OCI-LY3 (cell line): ENCODE data around the gene STMN3.

Source experiments
- H2AFZ ChIP-seq: fragments of 200-600, 300-600 bp; shearing (Covaris generic); 2 replicates; pipeline ENCODE4 v1.6.0; 2014; ENCODE audit warnings: antibody characterized with exemption, low read depth, low read length
- H3K27ac ChIP-seq: fragments of 200-600, 300-600 bp; sonication (generic); 2 replicates; pipeline ENCODE4 v1.5.1; 2014; ENCODE audit warnings: mild to moderate bottlenecking, low read length, moderate library complexity, mixed read lengths
- H3K27me3 ChIP-seq: fragments of 200-600, 300-600 bp; sonication (generic); 2 replicates; pipeline ENCODE4 v1.6.1; 2014; ENCODE audit warnings: low read depth, low read length, mixed read lengths
- H3K36me3 ChIP-seq: fragments of 200-600, 300-600 bp; sonication (generic); replicated peaks from 2 replicates; pipeline ENCODE3; 2014; ENCODE audit warnings: low read depth, low read length, mixed read lengths
- H3K4me1 ChIP-seq: fragments of 300-600, 200-600 bp; sonication (generic); 2 replicates; pipeline ENCODE4 v1.6.1; 2014; ENCODE audit warnings: low read length, mixed read lengths
- H3K4me2 ChIP-seq: fragments of 200-600, 300-600 bp; sonication (generic); 2 replicates; pipeline ENCODE4 v1.6.1; 2014; ENCODE audit warnings: low read length, mixed read lengths
- H3K4me3 ChIP-seq: fragments of 300-600, 200-600 bp; sonication (generic); 2 replicates; pipeline ENCODE4 v1.5.1; 2014; ENCODE audit warnings: antibody characterized with exemption, mild to moderate bottlenecking, low read length, moderate library complexity
- H3K79me2 ChIP-seq: fragments of 300-600, 200-600 bp; shearing (Covaris generic); 2 replicates; pipeline ENCODE4 v1.6.1; 2014; ENCODE audit warnings: mild to moderate bottlenecking, low read length, mixed read lengths
- H3K9ac ChIP-seq: fragments of 300-600, 200-600 bp; shearing (Covaris generic); 2 replicates; pipeline ENCODE4 v1.6.0; 2014; ENCODE audit warnings: mild to moderate bottlenecking, low read length, moderate library complexity
- H3K9me3 ChIP-seq: fragments of 200-600, 300-600 bp; shearing (Covaris generic); 2 replicates; pipeline ENCODE4 v1.6.1; 2014; ENCODE audit warnings: low read length, mixed read lengths; ENCODE audit not compliant: insufficient read depth
- H4K20me1 ChIP-seq: fragments of 200-600, 300-600 bp; sonication (generic); 2 replicates; pipeline ENCODE4 v1.6.1; 2016; ENCODE audit warnings: low read length, mixed read lengths; ENCODE audit not compliant: insufficient read depth
- CTCF ChIP-seq: fragments of 200-600, 300-600 bp; sonication (generic); IDR thresholded peaks from 2 replicates; pipeline ENCODE4 v1.5.1; 2014; ENCODE audit warnings: antibody characterized with exemption, low read length, low read depth
- EZH2phosphoT487 ChIP-seq: fragments of 200-600 bp; shearing (Covaris generic); IDR thresholded peaks from 2 replicates; pipeline ENCODE4 v1.6.1; 2018; ENCODE audit warnings: antibody characterized with exemption, mixed run types, low read depth

The STMN3 gene

GRCh38 chr20:63697868-63698545, 44.8 kb upstream of the STMN3 start:
- H2AFZ ChIP-seq = no peak overlapping the region
- no peaks in the 10 kb centered on the region for H3K9me3 ChIP-seq
- H3K27ac ChIP-seq = peak overlapping the region; percentile 48; the same call in 1 of the 2 replicates
- H4K20me1 ChIP-seq = no peaks in the 10 kb centered on the region
- 0 out of 2 replicates have a peak overlapping the region, but pooled peaks have one; percentile 34 for H3K4me3 ChIP-seq
- H3K79me2 ChIP-seq = no peaks in the 10 kb centered on the region
- H3K9ac ChIP-seq = no peak overlapping the region
- no peaks in the 10 kb centered on the region for H3K27me3 ChIP-seq
- H3K36me3 ChIP-seq = no peaks in the 10 kb centered on the region
- H3K4me1 ChIP-seq = peaks cover 26% of the 10 kb centered on the region
- TF ChIP-seq EZH2phosphoT487 (no peak), CTCF (no peak)
- H3K4me2 ChIP-seq = peak overlapping the region; percentile 57

DNA sequence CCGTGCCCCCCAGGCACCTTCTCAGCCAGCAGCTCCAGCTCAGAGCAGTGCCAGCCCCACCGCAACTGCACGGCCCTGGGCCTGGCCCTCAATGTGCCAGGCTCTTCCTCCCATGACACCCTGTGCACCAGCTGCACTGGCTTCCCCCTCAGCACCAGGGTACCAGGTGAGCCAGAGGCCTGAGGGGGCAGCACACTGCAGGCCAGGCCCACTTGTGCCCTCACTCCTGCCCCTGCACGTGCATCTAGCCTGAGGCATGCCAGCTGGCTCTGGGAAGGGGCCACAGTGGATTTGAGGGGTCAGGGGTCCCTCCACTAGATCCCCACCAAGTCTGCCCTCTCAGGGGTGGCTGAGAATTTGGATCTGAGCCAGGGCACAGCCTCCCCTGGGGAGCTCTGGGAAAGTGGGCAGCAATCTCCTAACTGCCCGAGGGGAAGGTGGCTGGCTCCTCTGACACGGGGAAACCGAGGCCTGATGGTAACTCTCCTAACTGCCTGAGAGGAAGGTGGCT, 44.2 kb upstream of the STMN3 start:
- Histone ChIP-seq H4K20me1 (no peaks in the 10 kb centered on the region), H3K9ac (no peak overlapping the region), H3K4me2 (no peak overlapping the region), H3K36me3 (no peaks in the 10 kb centered on the region), H3K4me1 (peaks cover 26% of the 10 kb centered on the region), H2AFZ (no peak overlapping the region), H3K27ac (no peak overlapping the region), H3K4me3 (no peak overlapping the region), H3K27me3 (no peaks in the 10 kb centered on the region), H3K79me2 (no peaks in the 10 kb centered on the region), H3K9me3 (no peaks in the 10 kb centered on the region)
- TF ChIP-seq EZH2phosphoT487 = no peak
- no peak for TF ChIP-seq CTCF

- H3K4me2 ChIP-seq = no peak within 1 kb of the TSS
Observed at GRCh38 chr20:63696628-63697356, 43.6 kb upstream of the STMN3 start, which contains the start of gene TNFRSF6B. TNFRSF6B (plus strand) TSS chr20:63696652; CDS start chr20:63696768, 116 bp downstream.

More at GRCh38 chr20:63696628-63697356, 43.6 kb upstream of the STMN3 start, which contains the start of gene TNFRSF6B:
- no peak within 1 kb of the TSS for H3K4me3 ChIP-seq
- no peaks in the 10 kb centered on the region for H3K9me3 ChIP-seq
- TF ChIP-seq CTCF (no peak), EZH2phosphoT487 (no peak)
- H3K79me2 ChIP-seq = no peaks in the 10 kb centered on the region
- no peaks in the 10 kb centered on the region for H3K27me3 ChIP-seq
- no peak within 1 kb of the TSS for H2AFZ ChIP-seq
- H3K36me3 ChIP-seq = no peaks in the 10 kb centered on the region
- peaks cover 26% of the 10 kb centered on the region for H3K4me1 ChIP-seq
- H4K20me1 ChIP-seq = no peaks in the 10 kb centered on the region
- H3K9ac ChIP-seq = no peak within 1 kb of the TSS
- no peak within 1 kb of the TSS for H3K27ac ChIP-seq
